Progenitor cell of endocrine pancreas (in vitro differentiated cells): Measurements from ENCODE around the gene PKP3. TPM values are rescaled to one million over a fixed set of nuclear protein-coding genes. Genes with fewer than 3 reads are reported as not detected.
"Not testable (repeated sequence)": the region's sequence is repeated elsewhere in the genome, so short reads cannot be mapped to it uniquely, and the experiment has no call there.

Experiments
- DNase-seq: peaks from one replicate; pipeline ENCODE4 v3.0.0; 2021; ENCODE audit warnings: low spot score; ENCODE audit not compliant: unreplicated experiment
- H3K27ac Mint-ChIP-seq: 2 replicates; pipeline ENCODE4 v1.8.0; 2021; ENCODE audit warnings: mild to moderate bottlenecking, moderate library complexity, mixed read lengths
- H3K27me3 Mint-ChIP-seq: 2 replicates; pipeline ENCODE4 v1.8.0; 2021; ENCODE audit warnings: mixed read lengths
- H3K36me3 Mint-ChIP-seq: 2 replicates; pipeline ENCODE4 v1.8.0; 2022; ENCODE audit warnings: mixed read lengths; ENCODE audit not compliant: insufficient read depth
- H3K4me1 Mint-ChIP-seq: 2 replicates; pipeline ENCODE4 v1.8.0; 2021; ENCODE audit warnings: low read depth, mixed read lengths
- H3K4me3 Mint-ChIP-seq: 2 replicates; pipeline ENCODE4 v1.8.0; 2021; ENCODE audit warnings: low read depth, mild to moderate bottlenecking, moderate library complexity, mixed read lengths
- H3K9me3 Mint-ChIP-seq: 2 replicates; pipeline ENCODE4 v1.8.0; 2021; ENCODE audit warnings: low read depth, mixed read lengths
- long read RNA-seq: library from polyadenylated mRNA; unstranded; transcript quantifications from one replicate; pipeline ENCODE4 v2.0.0, GENCODE V29; 2020
- total RNA-seq: library from RNA; stranded (reverse); gene quantifications from 2 replicates; pipeline ENCODE4 v1.2.1, GENCODE V29; 2021
- TF ChIP-seq, protein P1 (sequence below): fragments of 200-600 bp; sonication (generic); IDR thresholded peaks from one replicate; pipeline ENCODE4 v1.5.0; 2021; ENCODE audit warnings: antibody characterized with exemption, mild to moderate bottlenecking; ENCODE audit not compliant: unreplicated experiment

The PKP3 gene, protein sequence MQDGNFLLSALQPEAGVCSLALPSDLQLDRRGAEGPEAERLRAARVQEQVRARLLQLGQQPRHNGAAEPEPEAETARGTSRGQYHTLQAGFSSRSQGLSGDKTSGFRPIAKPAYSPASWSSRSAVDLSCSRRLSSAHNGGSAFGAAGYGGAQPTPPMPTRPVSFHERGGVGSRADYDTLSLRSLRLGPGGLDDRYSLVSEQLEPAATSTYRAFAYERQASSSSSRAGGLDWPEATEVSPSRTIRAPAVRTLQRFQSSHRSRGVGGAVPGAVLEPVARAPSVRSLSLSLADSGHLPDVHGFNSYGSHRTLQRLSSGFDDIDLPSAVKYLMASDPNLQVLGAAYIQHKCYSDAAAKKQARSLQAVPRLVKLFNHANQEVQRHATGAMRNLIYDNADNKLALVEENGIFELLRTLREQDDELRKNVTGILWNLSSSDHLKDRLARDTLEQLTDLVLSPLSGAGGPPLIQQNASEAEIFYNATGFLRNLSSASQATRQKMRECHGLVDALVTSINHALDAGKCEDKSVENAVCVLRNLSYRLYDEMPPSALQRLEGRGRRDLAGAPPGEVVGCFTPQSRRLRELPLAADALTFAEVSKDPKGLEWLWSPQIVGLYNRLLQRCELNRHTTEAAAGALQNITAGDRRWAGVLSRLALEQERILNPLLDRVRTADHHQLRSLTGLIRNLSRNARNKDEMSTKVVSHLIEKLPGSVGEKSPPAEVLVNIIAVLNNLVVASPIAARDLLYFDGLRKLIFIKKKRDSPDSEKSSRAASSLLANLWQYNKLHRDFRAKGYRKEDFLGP
- total RNA-seq = 55.9 and 56.9 TPM in 2 replicates
- long read RNA-seq, partial matches to known transcripts = 0 of 1 reads
- long read RNA-seq, other reads (novel, unspliced or antisense) = 1 of 1 reads

DNA sequence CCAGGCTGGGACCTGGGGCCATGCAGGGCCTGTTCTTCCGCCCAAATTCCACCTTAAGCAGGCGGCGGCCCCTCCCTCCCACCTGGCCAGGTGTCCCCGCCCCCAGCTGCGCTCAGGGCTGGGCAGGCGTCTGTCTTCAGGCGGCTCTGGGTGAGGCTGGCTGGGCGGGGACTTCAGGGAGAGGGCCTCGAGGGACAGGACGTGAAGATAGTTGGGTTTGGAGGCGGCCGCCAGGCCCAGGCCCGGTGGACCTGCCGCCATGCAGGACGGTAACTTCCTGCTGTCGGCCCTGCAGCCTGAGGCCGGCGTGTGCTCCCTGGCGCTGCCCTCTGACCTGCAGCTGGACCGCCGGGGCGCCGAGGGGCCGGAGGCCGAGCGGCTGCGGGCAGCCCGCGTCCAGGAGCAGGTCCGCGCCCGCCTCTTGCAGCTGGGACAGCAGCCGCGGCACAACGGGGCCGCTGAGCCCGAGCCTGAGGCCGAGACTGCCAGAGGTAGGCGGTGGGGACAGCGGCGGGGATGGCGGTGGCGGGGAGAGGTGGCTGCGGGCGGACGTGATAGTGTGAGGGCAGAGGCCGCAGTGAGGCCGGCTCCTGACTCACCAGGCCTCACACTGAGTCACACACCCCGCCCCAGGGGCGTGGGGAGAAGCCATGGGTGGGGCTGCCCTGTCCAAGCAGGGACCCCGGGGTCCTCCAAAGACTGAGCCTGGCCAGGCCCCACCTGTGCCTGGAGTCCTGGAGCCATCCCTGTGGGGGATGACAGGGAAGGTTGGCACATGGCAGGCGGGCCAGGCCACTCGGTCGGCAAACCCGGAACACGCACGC lies at the start of gene PKP3:
Gene PKP3, plus strand, starts transcription at position 176 of the 824 bp plus-strand sequence. Its CDS starts 84 bp downstream, at position 260.
- Mint-ChIP-seq H3K9me3 (no peaks in the 10 kb centered on the region), H3K36me3 (peaks cover 9% of the 10 kb centered on the region), H3K27ac (peak within 1 kb of the TSS; percentile 88), H3K4me1 (peaks cover 4% of the 10 kb centered on the region), H3K4me3 (peak within 1 kb of the TSS; percentile 82), H3K27me3 (no peaks in the 10 kb centered on the region)
- DNase-seq = peak; percentile 61
- TF ChIP-seq, protein P1, sequence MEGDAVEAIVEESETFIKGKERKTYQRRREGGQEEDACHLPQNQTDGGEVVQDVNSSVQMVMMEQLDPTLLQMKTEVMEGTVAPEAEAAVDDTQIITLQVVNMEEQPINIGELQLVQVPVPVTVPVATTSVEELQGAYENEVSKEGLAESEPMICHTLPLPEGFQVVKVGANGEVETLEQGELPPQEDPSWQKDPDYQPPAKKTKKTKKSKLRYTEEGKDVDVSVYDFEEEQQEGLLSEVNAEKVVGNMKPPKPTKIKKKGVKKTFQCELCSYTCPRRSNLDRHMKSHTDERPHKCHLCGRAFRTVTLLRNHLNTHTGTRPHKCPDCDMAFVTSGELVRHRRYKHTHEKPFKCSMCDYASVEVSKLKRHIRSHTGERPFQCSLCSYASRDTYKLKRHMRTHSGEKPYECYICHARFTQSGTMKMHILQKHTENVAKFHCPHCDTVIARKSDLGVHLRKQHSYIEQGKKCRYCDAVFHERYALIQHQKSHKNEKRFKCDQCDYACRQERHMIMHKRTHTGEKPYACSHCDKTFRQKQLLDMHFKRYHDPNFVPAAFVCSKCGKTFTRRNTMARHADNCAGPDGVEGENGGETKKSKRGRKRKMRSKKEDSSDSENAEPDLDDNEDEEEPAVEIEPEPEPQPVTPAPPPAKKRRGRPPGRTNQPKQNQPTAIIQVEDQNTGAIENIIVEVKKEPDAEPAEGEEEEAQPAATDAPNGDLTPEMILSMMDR = no peak

DNA sequence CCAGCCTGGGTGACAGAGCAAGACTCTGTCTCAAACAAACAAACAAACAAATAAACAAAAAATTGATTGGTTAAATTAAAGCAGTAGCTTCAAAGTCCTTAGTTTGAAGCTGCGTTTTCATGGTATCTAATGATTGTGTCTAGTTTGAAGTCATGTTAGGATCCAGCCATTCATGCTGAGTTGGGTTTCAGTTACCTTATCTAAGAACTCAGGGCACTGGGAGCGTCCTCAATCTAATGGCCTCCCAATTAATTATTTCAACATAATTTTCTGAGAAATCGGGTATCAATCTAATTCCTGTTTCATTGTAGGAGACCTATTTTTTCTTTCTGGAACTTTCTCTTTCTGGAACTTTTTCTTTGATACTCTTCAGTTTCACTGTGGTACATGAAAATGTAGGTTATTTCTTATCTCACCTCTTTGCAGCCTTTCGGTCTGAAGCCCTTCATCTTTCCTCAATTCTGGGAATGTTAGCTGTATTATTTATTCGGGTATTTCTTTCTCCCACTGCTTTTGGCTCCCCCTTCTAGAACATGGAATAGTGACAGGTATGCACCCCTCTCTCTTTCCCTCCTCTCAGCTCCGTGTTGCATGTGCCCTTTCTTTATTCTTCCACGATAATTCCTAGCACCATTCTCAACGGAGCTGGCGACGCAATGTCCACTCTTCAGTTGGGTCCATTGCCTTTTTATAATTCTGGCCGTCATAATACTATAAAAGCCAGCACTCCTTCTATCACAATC lies 49.0 kb upstream of the PKP3 start:
- TF ChIP-seq, protein P1 = no peak
- peaks cover 6% of the 10 kb centered on the region for H3K27me3 Mint-ChIP-seq
- no peaks in the 10 kb centered on the region for H3K9me3 Mint-ChIP-seq
- DNase-seq = no peak
- no peak overlapping the region for H3K27ac Mint-ChIP-seq
- H3K4me1 Mint-ChIP-seq = peaks cover 2% of the 10 kb centered on the region
- H3K4me3 Mint-ChIP-seq = no peak overlapping the region
- H3K36me3 Mint-ChIP-seq = no peaks in the 10 kb centered on the region

DNA sequence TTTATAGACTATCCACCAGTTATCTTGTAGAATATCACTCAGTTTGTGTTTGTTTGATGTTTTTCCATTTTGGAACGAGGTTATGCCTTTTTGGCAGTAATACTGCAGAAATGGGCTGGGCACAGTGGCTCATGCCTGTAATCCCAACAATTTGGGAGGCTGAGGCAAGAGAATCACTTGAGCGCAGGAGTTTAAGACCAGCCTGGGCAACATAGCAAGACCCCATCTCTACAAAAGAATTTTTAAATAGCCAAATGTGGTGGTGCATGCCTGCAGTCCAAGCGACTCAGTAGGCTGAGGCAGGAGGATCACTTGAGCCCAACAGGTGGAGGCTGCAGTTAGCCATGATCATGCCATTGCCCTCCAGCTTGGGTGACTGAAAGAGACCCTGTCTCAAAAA lies 47.5 kb upstream of the PKP3 start:
- Mint-ChIP-seq H3K4me3 (no peak overlapping the region), H3K27ac (peak overlapping the region; percentile 52), H3K4me1 (peaks cover 12% of the 10 kb centered on the region), H3K27me3 (peaks cover 5% of the 10 kb centered on the region), H3K36me3 (no peaks in the 10 kb centered on the region), H3K9me3 (no peaks in the 10 kb centered on the region)
- no peak for DNase-seq
- TF ChIP-seq, protein P1 = no peak

DNA sequence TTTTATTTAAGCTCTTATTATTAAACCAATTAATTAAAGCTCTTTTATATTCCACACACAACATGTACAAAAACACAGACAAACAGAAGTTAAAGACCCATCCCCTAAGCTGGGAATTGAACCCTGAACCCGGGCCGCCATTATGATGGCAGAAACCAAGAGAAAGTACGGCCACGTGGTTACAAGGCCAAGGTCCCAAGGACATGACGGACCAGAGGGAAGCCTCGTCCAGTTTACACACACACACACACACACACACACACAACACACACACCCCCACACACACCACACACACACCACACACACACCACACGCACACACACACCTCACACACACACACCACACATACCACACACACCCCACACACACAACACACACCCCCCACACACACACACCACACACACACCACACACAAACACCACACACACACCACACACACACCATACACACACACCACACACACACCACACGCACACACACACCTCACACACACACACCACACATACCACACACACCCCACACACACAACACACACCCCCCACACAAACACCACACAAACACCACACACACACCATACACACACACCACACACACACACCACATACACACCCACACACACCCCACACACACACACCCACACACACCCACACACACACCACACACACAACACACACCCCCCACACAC lies 44.6 kb upstream of the PKP3 start:
- H3K27me3 Mint-ChIP-seq, H3K4me3 Mint-ChIP-seq, H3K27ac Mint-ChIP-seq, DNase-seq, H3K9me3 Mint-ChIP-seq, H3K36me3 Mint-ChIP-seq: not testable (repeated sequence)
- H3K4me1 Mint-ChIP-seq = peaks cover 26% of the 10 kb centered on the region

DNA sequence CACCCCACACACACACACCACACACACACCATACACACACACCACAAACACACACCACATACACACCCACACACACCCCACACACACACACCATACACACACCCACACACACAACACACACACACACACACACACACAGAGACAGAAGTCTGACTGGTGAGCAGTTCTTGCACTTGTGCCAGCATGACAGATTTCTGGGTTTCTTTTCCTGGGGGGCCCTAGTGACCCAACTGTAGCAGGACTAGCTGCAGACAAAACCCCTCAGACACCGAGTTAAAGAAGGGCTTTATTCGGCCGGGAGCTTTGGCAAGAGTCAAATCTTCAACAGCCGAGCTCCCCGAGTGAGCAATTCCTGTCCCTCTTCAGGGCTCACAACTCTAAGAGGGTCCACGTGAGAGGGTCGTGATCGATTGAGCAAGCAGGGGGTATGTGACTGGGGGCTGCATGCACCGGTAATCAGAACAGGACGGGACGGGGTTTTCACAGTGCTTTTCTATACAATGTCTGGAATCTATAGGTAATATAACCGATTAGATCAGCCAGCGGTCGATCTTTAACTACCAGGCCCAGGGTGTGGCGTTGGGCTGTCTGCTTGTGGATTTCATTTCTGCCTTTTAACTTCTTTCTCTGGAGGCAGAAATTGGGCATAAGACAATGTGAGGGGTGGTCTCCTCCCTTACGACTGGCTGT lies 43.8 kb upstream of the PKP3 start:
- H3K9me3 Mint-ChIP-seq, H3K36me3 Mint-ChIP-seq, DNase-seq, H3K27me3 Mint-ChIP-seq, H3K4me3 Mint-ChIP-seq, H3K27ac Mint-ChIP-seq: not testable (repeated sequence)
- H3K4me1 Mint-ChIP-seq = peaks cover 27% of the 10 kb centered on the region
